Stimulated activated CD8-positive, alpha-beta memory T cell treated with anti-CD3 and anti-CD28 coated beads, Interleukin-2, amount 100 ng/mL, for 1 hour (primary cell): ENCODE data around the gene LRGUK.
"Not testable (repeated sequence)": the region's sequence is repeated elsewhere in the genome, so short reads cannot be mapped to it uniquely, and the experiment has no call there.

Experiments
- DNase-seq, 2 donors: peaks; one replicate each; pipeline ENCODE4 v3.0.0-alpha.2; 2020; ENCODE audit warnings: low read depth in 2 of 2

Gene LRGUK

DNA sequence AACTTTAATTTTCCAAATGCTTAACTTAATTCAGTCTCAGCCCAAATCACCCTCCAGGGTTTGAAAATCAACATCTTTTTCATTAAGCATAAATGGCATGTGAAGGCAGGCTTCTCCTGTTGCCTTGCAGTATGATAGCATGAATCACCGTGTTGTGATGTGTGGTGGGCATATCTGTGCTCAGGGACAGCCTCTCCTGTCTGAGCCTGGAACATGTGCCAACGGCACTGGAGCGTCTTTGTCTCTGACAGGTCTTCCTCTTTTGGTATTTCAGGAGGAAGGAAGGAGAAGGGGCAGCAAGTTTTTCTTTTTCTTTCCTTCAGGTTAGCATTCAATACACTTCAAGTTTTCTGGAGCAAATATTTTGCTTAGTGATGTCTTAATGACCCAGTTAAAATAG, 57.6 kb downstream of the LRGUK start:
- DNase-seq: no peak

DNA sequence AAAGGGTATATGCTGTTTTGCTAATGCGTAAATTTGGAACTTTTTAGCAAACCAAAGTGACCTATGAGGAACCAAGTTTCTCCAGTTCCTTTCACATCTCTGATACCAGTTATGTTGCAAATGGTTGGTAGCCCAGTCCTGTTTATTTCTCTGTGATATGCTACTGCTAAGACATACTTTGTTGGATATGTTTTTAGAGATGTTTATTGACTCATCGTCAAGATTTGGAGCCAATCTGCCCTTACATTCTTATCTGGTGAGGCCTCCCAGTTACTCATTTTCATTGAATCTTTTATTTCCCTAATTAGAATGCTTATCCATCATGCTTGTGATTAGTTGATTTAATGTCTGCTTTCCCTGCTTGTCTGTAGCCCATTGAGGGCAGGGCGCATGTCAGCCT, 58.9 kb downstream of the LRGUK start:
- DNase-seq: no peak

DNA sequence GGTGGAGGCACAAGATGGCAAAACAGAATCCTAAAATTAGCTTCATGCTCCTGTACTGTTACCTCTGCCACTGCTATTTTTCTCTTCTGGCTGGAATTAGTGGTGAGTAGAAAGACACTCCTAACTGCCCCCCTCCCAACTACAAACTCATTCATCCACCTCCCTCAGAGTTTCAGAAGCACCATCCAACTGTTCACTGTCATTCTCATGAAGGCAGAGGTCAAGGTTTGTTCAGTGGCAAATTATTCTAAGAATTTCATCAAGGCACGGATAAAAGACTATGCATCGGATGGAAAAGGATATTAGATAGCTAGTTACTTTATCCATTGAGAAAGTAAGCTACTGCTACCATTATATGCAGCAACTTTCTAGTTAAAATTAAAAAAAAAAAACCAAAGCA, 59.7 kb downstream of the LRGUK start:
- DNase-seq: no peak

DNA sequence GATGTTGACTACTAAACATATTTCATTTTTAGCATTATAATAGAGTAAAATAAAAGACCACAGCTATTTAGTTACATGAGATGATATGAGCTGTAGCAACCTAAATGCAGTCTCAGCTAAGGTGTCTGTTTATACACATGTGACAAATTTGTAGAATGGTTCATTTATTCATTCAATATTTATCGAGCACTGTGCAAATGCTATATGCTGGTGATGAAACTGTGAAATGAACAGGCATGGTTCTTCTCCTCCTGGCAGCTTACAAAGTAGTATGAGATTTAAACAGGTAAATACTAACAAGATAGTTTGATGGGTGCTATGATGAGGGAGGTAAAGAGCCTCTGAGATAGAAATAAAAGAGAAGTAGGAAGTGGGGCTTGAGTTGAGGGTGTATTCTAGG, 60.8 kb downstream of the LRGUK start:
- DNase-seq: no peak

DNA sequence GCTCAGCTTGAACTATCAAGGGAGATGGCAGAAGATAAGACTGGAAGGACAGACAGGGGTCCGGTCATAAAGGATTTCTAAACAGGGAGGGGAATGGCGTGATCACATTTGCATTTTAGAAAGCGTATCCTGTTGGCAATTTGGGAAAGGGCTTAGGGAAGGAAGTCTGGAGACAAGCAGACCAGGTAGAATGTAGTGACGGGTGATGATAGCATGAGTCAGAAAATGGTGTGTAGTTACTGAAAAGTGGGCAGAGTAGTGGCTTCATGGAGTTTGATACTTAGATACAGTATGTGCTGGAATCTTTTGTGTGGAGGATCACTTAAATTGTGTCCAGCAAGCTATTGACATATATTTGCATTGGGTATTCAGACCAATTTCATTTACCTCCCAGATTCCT, 61.2 kb downstream of the LRGUK start:
- no peak for DNase-seq

DNA sequence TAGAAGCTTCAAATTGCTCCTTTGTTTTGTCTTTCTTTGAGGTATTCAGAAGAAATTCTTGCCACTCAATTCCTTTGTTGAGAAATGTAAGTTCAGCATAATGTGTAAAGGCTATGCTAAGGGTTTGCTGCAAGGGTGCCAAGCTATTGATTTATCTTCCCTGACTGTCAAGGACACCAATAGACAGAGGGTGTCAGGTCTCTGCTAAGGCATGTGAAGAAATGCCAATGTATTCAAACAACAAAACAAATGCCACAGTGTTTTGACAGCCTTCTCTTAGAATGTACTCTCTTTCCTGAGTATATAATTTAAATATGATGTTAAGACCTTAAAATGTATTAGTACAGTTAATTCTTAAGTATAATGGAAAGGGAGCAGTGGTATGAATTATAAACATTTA, 62.4 kb downstream of the LRGUK start:
- no peak for DNase-seq

DNA sequence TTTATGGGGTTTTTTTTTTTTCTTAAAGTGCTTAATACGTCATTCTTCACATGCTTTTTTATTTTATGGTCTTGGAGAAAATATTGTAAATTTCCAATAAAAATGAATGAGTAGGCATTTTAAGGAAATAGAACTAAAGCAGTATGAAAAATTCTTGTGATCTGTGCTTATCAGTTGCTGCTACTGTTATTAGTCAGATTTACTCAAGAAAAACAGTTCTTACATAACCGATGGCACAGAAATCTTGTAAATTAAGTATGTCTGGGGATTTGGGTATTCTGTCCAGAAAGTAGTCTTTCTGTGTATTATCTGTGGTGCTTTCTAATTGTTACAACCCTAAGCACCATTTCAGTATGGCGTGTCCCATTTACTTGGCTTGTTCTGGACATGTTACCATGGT, 64.7 kb downstream of the LRGUK start:
- no peak for DNase-seq

DNA sequence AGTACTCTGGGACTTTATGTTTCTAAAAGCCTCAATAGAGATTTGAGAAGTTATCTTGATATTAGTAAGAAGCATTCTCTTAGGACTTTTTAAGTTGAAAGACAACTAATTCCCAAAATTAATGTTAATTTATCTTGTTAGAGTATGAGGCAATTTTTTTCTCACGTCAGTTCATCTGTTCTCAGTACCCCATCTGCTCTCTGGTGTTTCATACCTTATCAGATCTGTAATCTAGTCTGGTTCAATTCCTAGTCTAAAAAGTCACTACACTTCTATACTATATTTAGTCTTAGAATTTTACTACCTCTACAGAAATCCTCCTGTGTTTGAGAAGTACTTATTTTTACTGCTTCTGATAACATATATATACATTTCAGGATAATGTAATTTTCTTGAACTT, 66.1 kb downstream of the LRGUK start:
- no peak for DNase-seq

DNA sequence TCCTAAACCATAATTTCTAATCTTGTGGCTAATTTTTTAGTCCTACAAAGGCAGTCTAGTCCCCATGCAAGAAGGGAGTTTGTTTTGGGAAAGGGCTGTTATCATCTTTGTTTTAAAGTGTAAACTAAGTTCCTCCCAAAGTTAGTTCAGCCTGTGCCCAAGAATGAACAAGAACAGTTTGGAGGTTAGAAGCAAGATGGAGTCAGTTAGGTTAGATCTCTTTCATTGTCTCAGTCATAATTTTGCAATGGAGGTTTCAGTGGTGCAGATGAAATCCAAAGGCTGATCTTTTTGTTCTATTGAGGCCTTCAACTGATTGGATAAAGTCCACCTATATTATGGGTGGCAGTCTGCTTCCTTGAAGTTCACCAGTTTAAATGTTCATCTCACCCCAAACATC, 68.1 kb downstream of the LRGUK start:
- DNase-seq: no peak

DNA sequence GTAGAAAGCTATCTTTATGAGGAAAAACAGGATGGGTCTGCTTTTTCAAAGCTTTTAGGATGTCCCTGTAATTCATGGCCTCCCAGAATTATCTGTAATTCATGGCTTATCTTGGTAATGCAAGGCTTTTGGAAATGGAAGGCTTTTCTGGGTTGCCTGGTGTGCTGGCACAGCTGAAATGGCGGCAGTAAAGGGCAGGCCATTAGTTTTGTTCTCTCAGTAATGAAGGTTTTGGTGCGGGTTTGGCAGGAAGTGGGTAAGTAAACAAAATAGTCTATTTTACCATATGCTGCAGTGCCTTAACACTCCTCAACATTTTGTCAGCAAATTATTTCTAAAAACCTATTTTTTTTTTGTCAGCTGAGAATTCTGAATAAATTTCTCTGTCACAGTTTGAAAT, 69.3 kb downstream of the LRGUK start:
- DNase-seq: no peak

DNA sequence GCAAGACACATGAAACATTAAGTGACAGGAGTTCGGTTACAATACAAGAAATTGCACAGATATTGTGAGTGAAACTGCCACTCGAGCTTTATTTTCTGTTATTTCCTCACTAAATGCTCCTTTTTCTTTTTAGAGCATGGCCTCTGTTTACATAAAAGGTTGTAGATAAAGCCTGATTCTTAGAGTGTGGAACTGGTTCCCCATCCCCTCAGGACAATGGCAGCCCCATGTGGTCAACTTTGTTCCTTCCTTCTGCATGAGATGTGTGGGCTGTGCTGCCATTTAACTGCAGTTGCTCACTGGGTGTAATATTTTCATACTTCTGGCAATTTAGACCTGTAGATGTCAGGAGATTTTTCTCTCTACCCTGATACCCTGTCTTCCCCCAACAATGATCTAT, 70.2 kb downstream of the LRGUK start:
- no peak for DNase-seq

DNA sequence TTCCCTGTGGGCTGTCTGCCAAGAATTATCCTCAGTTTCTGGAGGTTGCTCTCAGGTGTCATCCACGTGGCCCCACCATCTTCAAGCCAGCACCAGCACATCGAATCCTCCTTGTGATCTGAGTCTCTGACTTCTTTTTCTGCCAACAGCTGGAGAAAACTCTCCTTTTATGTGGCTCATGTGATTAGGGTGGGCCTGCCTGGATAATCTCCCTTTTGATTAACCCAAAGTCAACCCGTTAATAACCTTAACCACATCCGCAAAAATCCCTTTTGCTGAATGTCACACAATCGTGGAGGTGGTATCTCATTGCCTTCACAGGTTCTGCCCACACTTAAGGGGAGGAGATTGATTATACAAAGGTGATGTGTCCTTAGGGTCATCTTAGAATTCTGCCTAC, 73.8 kb downstream of the LRGUK start:
- no peak for DNase-seq

DNA sequence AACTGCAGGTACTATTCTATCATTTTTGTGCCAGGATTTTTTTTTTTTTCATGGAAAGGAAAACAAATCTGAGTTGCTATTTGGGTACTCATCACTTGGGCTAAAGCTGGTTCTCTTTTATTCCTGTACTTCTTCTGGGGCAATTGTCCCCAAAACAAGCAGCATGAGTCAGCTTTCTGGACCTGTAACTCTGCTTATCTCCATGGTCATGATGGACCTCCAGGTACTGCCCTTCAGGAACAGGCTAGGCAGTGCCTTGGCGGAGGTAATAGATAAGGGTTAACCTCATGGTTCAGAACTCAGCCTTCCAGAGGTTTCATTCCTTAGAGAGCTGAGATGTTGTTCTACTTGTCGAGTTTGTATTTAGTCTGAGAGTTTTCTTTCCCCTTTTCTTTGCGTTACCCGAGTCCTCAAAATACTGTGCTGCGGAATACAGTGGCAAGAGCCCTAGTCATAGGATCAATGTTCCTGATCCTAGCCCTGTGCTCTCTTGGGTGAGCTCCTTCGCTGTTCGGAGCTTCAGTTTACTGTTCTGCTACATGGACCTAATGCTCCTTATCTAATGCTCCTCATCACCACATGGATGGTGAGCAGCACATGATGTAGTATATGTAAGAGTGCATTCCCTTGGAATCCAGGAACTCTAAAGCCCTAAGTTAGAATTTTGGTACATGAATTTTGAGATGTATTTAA, 74.6 kb downstream of the LRGUK start:
- DNase-seq: no peak

DNA sequence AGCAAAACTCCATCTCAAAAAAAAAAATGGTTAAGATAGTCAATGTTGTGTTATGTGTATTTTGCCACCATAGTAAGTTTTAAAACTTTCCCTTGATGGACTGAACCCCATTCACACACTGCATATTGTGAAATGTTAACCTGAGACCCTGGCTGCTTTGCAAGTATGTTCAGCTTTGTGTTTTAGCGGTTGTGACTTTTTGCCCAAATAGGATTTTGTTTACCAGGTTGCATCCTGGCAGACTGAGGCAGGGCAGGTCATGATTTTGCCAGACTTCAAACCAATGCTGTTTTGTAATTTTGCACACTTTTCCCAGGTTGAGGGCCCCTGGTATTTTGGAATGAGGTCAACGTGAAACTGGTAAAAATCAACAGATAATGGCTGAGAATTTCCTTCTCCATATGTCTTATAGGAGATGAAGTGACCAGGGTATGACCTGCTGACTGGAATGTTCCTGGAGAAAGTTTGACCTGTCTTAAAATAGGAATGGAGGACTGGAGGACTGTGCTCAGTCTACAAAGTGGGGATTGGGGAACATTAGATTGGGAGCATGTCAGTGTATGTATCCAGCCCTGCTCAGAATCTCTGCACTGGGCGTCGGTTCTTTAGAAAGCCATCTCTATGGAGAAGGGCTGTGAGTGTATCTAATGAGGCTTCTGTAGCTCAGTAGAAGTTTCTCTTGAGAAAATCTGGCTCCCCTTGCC, 76.2 kb downstream of the LRGUK start:
- DNase-seq: no peak

DNA sequence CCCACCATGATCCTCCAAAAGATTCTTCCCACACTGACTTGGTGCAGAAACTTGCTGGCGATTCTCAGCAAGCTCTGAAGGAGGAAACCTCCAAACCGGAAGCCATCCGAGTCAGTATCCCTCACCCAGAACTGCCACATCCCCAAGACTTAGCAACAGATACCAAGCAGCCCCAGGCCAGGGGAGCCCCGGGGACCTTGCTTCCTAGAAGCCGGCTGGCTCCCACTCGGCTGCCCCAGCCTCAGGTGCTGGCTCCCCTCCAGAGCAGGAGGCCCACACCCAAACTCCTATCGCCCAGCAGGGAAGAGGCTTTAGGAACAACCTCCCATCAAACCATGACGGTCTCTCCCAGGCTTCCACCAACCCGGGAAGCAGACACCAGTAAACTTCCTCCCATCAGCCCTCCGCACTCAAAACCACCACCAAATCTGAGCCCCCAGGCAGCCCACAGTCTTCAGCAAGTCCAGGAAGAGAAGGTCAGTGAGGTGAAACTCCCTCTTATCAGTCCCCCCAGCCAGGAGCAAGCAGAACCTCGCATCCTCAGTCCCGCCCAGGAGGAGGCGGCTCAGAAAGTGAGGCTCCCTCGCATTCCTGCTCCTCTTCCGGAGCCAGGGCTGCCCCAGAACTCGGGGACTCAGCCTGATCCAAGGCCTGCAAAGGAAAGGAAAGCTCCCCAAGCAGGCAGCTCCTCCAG, 82.3 kb downstream of the LRGUK start:
- DNase-seq: no peak

DNA sequence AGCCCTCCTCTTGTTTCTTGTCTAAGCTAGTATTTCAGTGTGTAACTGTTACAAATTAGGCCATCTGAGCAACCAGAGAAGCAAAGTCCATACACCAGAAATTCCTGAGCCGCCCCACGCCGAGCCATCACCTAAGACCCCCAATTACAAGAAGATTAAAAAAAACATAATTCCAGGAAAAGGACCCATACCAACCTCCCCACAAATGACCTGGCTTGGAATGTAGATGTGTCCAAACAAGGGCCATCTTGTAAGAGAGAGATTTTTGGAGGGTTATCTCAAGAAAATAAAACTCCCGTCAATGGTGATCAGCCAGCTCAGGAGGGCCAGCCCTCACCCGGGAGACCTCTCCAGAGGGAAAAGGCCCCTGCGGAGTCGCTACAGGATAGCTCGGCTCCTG, 83.1 kb downstream of the LRGUK start:
- DNase-seq: no peak

DNA sequence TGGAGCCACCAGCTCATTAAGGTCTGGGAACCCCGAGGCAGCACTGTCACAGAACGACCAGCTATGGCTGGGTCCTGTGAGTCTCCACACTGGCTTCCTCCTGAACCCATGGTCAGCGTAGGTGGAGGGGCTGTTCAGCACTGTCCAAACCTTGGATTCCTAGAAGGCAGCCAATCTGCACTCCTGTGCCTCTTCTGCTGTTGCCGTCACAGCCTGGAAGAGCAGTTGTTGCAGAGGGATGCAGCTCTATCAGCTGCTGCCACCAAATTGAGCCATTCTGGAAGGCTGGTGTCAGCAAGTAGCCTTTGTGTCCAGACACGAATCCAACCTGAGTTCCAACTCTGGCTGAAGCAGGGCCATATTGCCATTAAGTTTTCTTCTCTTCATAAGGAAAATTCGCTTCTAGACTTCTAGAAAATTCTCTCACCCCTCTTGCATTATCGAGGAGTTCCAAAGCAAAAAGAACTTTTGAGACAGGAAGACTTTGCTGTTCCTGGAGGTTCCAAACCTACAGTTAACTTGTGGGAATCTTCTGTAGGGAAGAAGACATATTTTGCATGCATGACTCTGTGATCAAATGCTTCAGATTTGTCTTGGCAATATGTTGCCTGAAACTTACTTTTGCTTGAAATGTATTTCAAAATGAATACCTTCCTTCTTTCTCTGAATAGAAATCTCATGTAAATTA, 84.0 kb downstream of the LRGUK start:
- no peak for DNase-seq

DNA sequence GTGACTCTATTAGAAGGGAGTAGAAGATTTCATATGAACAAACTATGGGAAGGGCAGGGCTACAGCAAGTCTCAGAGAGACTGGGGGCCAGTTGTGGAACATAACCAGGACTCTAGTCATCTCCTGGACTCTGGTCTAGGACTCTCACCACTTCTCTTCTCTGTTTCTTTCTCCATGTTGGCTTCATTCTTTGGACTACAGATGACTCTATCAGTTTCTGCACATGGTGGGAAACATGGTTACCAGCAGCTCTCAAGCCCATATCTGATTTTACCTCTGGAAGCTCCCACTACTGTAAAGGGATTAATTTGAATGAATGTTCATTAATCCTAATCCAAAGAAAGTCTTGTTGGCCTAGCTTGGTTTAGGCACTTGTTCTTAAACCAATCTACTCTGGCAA, 84.7 kb downstream of the LRGUK start:
- DNase-seq: no peak

DNA sequence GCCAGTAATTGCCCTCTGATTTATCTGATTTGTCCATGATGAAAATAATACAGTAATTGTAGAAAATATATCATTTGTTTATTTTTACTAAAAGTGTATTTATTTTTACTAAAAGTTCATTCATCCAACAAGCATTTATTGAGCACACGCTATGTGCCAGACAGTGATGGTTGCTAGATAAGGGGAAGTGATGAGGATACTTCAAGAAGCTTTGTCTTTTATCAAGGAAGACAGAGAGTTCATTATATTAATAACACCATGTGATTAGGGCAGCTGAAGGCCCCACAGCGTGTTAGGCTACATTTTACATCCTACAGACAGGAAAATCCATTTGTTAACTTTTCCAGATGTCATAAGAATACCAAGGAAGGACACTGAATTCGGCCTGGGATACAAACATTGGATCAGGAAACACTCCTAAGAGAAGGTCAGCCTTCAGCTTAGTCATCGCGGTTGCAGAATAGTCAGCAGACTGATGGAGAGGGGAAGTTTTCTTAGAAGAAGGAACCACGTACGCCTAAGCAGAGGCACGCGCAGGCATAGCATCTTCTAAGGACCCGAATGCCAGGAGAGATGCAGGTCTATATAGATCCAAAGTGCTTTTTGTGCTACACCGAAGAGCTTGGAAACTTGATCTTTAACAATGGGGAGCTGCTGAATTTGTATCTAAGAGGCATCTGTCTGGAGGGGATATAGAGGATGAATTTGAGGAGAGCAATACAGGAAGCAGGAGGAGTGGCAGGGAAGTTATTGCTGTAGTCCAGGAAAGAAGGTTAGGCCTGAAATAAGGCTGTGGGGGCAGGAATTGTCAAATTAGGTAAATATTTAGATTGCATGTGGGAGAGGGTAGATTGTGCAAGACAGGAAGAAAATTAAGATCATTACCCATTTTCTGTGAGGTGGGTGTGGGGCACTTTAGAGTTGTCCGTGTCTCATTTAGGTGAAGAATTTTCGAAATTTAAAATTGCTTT, 85.7 kb downstream of the LRGUK start:
- DNase-seq: no peak

DNA sequence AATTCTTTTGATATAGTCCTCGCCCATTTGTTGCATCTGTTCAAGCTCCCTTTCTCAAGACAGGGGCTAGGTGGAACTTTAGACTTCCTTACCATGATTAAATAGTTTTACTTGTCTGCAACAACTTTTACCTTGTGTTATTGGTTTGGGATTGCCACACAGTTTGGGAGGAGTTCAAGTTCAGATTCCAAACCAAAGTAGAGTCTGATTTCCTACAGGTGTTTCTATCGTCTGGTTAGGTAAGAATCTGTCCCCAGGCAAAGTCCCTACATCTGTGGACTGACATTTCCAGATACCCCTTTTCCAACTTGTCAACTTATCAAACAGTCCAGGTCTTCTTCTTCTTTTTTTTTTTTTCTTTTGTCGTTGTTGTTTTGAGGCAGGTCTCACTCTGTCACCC, 93.1 kb downstream of the LRGUK start:
- DNase-seq: no peak

DNA sequence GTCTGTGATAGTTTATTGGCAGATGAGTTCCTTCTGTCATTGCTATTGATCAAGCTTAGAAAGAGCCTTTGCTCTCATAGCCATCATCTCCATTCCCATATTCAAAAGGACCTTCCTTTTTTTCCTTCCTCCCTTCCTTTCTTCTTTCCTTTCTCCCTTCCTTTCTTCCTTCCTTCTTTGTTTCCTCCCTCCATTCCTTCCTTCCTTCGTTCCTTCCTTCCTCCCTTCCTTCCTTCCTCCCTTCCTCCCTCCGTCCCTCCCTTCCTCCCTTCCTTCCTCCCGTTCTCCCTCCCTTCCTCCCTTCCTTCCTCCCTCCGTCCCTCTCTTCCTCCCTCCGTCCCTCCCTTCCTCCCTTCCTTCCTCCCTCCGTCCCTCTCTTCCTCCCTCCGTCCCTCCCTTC, 104.2 kb downstream of the LRGUK start:
- not testable (repeated sequence) for DNase-seq
